GM23338 (cell line): ENCODE measurements around the gene SLC35A2. TPM values are rescaled to one million over a fixed set of nuclear protein-coding genes. Genes with fewer than 3 reads are reported as not detected.

Experiments used
- ATAC-seq: fragments of 200-7000 bp; cut with Tn5 transposase; 3 replicates; pipeline ENCODE4 v1.9.1; 2020
- DNase-seq: peaks from one replicate; pipeline ENCODE4 v3.0.0-alpha.2; 2015; ENCODE audit warnings: low spot score
- H2AFZ ChIP-seq: fragments of 200-600 bp; sonication (generic); 2 replicates; pipeline ENCODE4 v1.8.0; 2016; ENCODE audit warnings: antibody characterized with exemption, mild to moderate bottlenecking, moderate library complexity
- H3F3A ChIP-seq: fragments of 200-600 bp; sonication (generic); replicated peaks from 2 replicates; pipeline ENCODE4 v1.8.0; 2017; ENCODE audit warnings: antibody characterized with exemption, mixed run types, low read depth
- H3K27ac ChIP-seq: fragments of 200-600 bp; sonication (generic); 2 replicates; pipeline ENCODE4 v1.6.1; 2016; ENCODE audit warnings: low read depth
- H3K27me3 ChIP-seq: fragments of 200-600 bp; sonication (generic); 2 replicates; pipeline ENCODE4 v1.8.0; 2016; ENCODE audit warnings: mild to moderate bottlenecking, mixed run types, moderate library complexity; ENCODE audit not compliant: insufficient read depth
- H3K36me3 ChIP-seq: fragments of 200-600 bp; sonication (generic); 2 replicates; pipeline ENCODE4 v1.8.0; 2016; ENCODE audit warnings: mild to moderate bottlenecking; ENCODE audit not compliant: insufficient read depth
- H3K4me1 ChIP-seq: fragments of 200-600 bp; sonication (generic); 2 replicates; pipeline ENCODE4 v1.8.0; 2016; ENCODE audit warnings: mild to moderate bottlenecking, moderate library complexity; ENCODE audit not compliant: insufficient read depth
- H3K4me2 ChIP-seq: fragments of 200-600 bp; sonication (generic); 2 replicates; pipeline ENCODE4 v1.7.1; 2017; ENCODE audit warnings: mixed run types
- H3K4me3 ChIP-seq: fragments of 200-600 bp; sonication (generic); 2 replicates; pipeline ENCODE4 v1.6.1; 2016; ENCODE audit warnings: mixed run types
- H3K79me2 ChIP-seq: fragments of 200-600 bp; sonication (generic); replicated peaks from 2 replicates; pipeline ENCODE4 v1.8.0; 2017; ENCODE audit warnings: mild to moderate bottlenecking; ENCODE audit not compliant: insufficient read depth
- H3K9me2 ChIP-seq: fragments of 200-600 bp; sonication (generic); 2 replicates; pipeline ENCODE4 v1.8.0; 2017; ENCODE audit not compliant: insufficient read depth
- H4K20me1 ChIP-seq: fragments of 200-600 bp; sonication (generic); replicated peaks from 2 replicates; pipeline ENCODE4 v1.8.0; 2017; ENCODE audit warnings: mild to moderate bottlenecking; ENCODE audit not compliant: insufficient read depth
- H3K27ac Mint-ChIP-seq: 2 replicates; pipeline ENCODE4 v1.8.0; 2020; ENCODE audit warnings: inconsistent platforms, mild to moderate bottlenecking, moderate library complexity, mixed read lengths
- H3K27me3 Mint-ChIP-seq: 3 replicates; pipeline ENCODE4 v1.8.0; 2022; ENCODE audit warnings: low read depth, mild to moderate bottlenecking, moderate library complexity, mixed read lengths, inconsistent platforms; ENCODE audit not compliant: insufficient read depth, poor library complexity
- H3K36me3 Mint-ChIP-seq: 3 replicates; pipeline ENCODE4 v1.8.0; 2021; ENCODE audit warnings: low read depth, mild to moderate bottlenecking, inconsistent platforms, moderate library complexity, mixed read lengths
- H3K4me1 Mint-ChIP-seq: 3 replicates; pipeline ENCODE4 v1.8.0; 2020; ENCODE audit warnings: mild to moderate bottlenecking, inconsistent platforms, mixed read lengths
- H3K4me3 Mint-ChIP-seq: 3 replicates; pipeline ENCODE4 v1.8.0; 2021; ENCODE audit warnings: moderate library complexity, mild to moderate bottlenecking, inconsistent platforms, mixed read lengths
- H3K9me3 Mint-ChIP-seq: 3 replicates; pipeline ENCODE4 v1.8.0; 2020; ENCODE audit warnings: moderate library complexity, mild to moderate bottlenecking, inconsistent platforms, mixed read lengths
- CREB1 ChIP-seq: fragments of 250-450 bp; sonication (Bioruptor Pico); IDR thresholded peaks from 2 replicates; pipeline ENCODE4 v1.5.0; 2020; ENCODE audit warnings: low read depth, mild to moderate bottlenecking, moderate library complexity
- EZH2 ChIP-seq: fragments of 200-600 bp; sonication (generic); IDR thresholded peaks from one replicate; pipeline ENCODE4 v1.8.0; 2017; ENCODE audit warnings: antibody characterized with exemption, mild to moderate bottlenecking, low read depth; ENCODE audit not compliant: unreplicated experiment
- JUNB ChIP-seq: IDR thresholded peaks from one replicate; pipeline ENCODE4 v1.6.1; 2016; ENCODE audit warnings: antibody characterized with exemption; ENCODE audit not compliant: unreplicated experiment
- NANOG ChIP-seq: IDR thresholded peaks from 2 replicates; pipeline ENCODE4 v1.6.1; 2016; ENCODE audit warnings: antibody characterized with exemption, borderline replicate concordance
- POLR2AphosphoS5 ChIP-seq: IDR thresholded peaks from 2 replicates; pipeline ENCODE4 v1.6.1; 2016; ENCODE audit warnings: antibody characterized with exemption, low read depth
- STAT1 ChIP-seq: IDR thresholded peaks from one replicate; pipeline ENCODE4 v1.6.1; 2016; ENCODE audit warnings: antibody characterized with exemption; ENCODE audit not compliant: unreplicated experiment
- ZNF114 ChIP-seq: fragments of 250-450 bp; sonication (Bioruptor Pico); IDR thresholded peaks from 2 replicates; pipeline ENCODE4 v1.5.0; 2020; ENCODE audit warnings: mild to moderate bottlenecking, moderate library complexity
- polyA plus RNA-seq: library from polyadenylated mRNA; unstranded; fragments of >200 nt; fragmentation: Nextera tagmentation; extraction: Ambion mirVana; gene quantifications from 2 replicates; pipeline ENCODE4 v1.2.1, GENCODE V29; 2016
- total RNA-seq: library from RNA; depleted of rRNA; stranded (reverse); fragments of >200 nt; shearing (Covaris generic); gene quantifications from 2 replicates; pipeline ENCODE4 v1.2.3, GENCODE V29; 2014
- TF ChIP-seq, protein P1 (sequence below): fragments of 250-450 bp; sonication (Bioruptor Pico); IDR thresholded peaks from 2 replicates; pipeline ENCODE4 v1.5.0; 2020; ENCODE audit warnings: mild to moderate bottlenecking, moderate library complexity
- TF ChIP-seq, protein P2 (sequence below): IDR thresholded peaks from one replicate; pipeline ENCODE4 v1.6.1; 2018; ENCODE audit warnings: antibody characterized with exemption; ENCODE audit not compliant: unreplicated experiment
- TF ChIP-seq, protein P3 (sequence below): IDR thresholded peaks from 2 replicates; pipeline ENCODE4 v1.6.1; 2016; ENCODE audit warnings: antibody characterized with exemption

The SLC35A2 gene
- total and polyA plus RNA-seq, 2 experiments from 2014 or later, result 13.0 to 16.4 TPM

DNA sequence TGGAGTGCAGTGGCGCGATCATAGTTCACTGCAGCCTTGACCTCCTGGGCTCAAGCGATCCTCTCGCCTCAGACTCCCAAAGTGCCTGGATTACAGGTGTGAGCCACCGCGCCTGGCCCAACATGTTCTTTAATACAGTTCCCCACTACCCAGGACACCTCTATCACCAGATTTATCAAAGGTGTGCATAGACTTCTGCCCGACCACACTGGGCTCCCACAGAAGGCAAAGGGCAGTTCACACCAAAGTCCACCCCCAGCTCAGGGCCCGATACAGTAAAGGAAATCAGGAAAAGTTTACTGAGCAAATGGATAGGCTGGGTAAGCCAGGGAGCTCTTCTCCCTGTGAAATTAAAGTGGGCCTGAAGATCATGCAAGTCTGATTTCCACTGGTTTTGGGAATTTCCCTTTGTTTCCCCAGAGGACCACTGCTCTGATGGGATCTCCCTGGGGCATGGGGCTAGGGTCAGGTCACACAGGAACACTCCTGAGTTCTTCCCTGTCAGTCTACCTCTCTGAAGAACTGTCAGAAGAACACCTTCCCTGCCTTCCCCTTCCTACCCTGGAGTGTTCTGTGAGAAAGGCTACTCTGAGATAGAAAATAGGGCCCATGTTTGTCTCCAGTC is 25.1 kb upstream of the SLC35A2 start:
- Histone ChIP-seq H4K20me1 (no peaks in the 10 kb centered on the region), H3F3A (no peaks in the 10 kb centered on the region), H3K9me2 (no peaks in the 10 kb centered on the region), H3K27me3 (no peaks in the 10 kb centered on the region), H3K4me3 (peak overlapping the region; percentile 38; the same call in 1 of the 2 replicates), H2AFZ (no peak overlapping the region), H3K79me2 (peaks cover 39% of the 10 kb centered on the region), H3K4me2 (peak overlapping the region; percentile 63), H3K27ac (peak overlapping the region; percentile 86), H3K36me3 (no peaks in the 10 kb centered on the region), H3K4me1 (peaks cover 4% of the 10 kb centered on the region; the same call in 1 of the 2 replicates)
- H3K4me3 Mint-ChIP-seq, result peak overlapping the region; percentile 43; the same call in 1 of the 3 replicates
- H3K27me3 Mint-ChIP-seq, result peaks cover 13% of the 10 kb centered on the region
- H3K27ac Mint-ChIP-seq, result peak overlapping the region; percentile 83
- DNase-seq, result no peak
- H3K9me3 Mint-ChIP-seq, result no peaks in the 10 kb centered on the region
- peaks cover 32% of the 10 kb centered on the region for H3K4me1 Mint-ChIP-seq
- ATAC-seq, result no peak
- TF ChIP-seq POLR2AphosphoS5 (no peak), STAT1 (no peak), ZNF114 (CRISPR knock-in tag) (no peak), EZH2 (no peak), CREB1 (CRISPR knock-in tag) (no peak), JUNB (no peak), NANOG (no peak)
- TF ChIP-seq, protein P1, sequence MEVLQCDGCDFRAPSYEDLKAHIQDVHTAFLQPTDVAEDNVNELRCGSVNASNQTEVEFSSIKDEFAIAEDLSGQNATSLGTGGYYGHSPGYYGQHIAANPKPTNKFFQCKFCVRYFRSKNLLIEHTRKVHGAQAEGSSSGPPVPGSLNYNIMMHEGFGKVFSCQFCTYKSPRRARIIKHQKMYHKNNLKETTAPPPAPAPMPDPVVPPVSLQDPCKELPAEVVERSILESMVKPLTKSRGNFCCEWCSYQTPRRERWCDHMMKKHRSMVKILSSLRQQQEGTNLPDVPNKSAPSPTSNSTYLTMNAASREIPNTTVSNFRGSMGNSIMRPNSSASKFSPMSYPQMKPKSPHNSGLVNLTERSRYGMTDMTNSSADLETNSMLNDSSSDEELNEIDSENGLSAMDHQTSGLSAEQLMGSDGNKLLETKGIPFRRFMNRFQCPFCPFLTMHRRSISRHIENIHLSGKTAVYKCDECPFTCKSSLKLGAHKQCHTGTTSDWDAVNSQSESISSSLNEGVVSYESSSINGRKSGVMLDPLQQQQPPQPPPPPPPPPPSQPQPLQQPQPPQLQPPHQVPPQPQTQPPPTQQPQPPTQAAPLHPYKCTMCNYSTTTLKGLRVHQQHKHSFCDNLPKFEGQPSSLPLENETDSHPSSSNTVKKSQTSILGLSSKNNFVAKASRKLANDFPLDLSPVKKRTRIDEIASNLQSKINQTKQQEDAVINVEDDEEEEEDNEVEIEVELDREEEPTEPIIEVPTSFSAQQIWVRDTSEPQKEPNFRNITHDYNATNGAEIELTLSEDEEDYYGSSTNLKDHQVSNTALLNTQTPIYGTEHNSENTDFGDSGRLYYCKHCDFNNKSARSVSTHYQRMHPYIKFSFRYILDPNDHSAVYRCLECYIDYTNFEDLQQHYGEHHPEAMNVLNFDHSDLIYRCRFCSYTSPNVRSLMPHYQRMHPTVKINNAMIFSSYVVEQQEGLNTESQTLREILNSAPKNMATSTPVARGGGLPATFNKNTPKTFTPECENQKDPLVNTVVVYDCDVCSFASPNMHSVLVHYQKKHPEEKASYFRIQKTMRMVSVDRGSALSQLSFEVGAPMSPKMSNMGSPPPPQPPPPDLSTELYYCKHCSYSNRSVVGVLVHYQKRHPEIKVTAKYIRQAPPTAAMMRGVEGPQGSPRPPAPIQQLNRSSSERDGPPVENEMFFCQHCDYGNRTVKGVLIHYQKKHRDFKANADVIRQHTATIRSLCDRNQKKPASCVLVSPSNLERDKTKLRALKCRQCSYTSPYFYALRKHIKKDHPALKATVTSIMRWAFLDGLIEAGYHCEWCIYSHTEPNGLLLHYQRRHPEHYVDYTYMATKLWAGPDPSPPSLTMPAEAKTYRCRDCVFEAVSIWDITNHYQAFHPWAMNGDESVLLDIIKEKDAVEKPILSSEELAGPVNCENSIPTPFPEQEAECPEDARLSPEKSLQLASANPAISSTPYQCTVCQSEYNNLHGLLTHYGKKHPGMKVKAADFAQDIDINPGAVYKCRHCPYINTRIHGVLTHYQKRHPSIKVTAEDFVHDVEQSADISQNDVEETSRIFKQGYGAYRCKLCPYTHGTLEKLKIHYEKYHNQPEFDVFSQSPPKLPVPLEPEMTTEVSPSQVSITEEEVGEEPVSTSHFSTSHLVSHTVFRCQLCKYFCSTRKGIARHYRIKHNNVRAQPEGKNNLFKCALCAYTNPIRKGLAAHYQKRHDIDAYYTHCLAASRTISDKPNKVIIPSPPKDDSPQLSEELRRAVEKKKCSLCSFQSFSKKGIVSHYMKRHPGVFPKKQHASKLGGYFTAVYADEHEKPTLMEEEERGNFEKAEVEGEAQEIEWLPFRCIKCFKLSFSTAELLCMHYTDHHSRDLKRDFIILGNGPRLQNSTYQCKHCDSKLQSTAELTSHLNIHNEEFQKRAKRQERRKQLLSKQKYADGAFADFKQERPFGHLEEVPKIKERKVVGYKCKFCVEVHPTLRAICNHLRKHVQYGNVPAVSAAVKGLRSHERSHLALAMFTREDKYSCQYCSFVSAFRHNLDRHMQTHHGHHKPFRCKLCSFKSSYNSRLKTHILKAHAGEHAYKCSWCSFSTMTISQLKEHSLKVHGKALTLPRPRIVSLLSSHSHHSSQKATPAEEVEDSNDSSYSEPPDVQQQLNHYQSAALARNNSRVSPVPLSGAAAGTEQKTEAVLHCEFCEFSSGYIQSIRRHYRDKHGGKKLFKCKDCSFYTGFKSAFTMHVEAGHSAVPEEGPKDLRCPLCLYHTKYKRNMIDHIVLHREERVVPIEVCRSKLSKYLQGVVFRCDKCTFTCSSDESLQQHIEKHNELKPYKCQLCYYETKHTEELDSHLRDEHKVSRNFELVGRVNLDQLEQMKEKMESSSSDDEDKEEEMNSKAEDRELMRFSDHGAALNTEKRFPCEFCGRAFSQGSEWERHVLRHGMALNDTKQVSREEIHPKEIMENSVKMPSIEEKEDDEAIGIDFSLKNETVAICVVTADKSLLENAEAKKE (CRISPR knock-in tag), result no peak
- TF ChIP-seq, protein P2, sequence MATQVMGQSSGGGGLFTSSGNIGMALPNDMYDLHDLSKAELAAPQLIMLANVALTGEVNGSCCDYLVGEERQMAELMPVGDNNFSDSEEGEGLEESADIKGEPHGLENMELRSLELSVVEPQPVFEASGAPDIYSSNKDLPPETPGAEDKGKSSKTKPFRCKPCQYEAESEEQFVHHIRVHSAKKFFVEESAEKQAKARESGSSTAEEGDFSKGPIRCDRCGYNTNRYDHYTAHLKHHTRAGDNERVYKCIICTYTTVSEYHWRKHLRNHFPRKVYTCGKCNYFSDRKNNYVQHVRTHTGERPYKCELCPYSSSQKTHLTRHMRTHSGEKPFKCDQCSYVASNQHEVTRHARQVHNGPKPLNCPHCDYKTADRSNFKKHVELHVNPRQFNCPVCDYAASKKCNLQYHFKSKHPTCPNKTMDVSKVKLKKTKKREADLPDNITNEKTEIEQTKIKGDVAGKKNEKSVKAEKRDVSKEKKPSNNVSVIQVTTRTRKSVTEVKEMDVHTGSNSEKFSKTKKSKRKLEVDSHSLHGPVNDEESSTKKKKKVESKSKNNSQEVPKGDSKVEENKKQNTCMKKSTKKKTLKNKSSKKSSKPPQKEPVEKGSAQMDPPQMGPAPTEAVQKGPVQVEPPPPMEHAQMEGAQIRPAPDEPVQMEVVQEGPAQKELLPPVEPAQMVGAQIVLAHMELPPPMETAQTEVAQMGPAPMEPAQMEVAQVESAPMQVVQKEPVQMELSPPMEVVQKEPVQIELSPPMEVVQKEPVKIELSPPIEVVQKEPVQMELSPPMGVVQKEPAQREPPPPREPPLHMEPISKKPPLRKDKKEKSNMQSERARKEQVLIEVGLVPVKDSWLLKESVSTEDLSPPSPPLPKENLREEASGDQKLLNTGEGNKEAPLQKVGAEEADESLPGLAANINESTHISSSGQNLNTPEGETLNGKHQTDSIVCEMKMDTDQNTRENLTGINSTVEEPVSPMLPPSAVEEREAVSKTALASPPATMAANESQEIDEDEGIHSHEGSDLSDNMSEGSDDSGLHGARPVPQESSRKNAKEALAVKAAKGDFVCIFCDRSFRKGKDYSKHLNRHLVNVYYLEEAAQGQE, result no peak
- TF ChIP-seq, protein P3, sequence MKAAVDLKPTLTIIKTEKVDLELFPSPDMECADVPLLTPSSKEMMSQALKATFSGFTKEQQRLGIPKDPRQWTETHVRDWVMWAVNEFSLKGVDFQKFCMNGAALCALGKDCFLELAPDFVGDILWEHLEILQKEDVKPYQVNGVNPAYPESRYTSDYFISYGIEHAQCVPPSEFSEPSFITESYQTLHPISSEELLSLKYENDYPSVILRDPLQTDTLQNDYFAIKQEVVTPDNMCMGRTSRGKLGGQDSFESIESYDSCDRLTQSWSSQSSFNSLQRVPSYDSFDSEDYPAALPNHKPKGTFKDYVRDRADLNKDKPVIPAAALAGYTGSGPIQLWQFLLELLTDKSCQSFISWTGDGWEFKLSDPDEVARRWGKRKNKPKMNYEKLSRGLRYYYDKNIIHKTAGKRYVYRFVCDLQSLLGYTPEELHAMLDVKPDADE, result no peak
- H3K36me3 Mint-ChIP-seq, result peaks cover 45% of the 10 kb centered on the region
